HL-60 (cell line): Measurements from ENCODE around the gene CTSH.

Experiments
- DNase-seq, 2 experiments: peaks; one replicate each; pipeline ENCODE4 v3.0.0-alpha.2; 2010 to 2020; ENCODE audit warnings: low read depth in 1 of 2, low spot score in 1 of 2
- H3K27ac ChIP-seq: fragments of 250-450 bp; sonication (Bioruptor Pico); replicated peaks from 2 replicates; pipeline ENCODE4 v1.5.1; 2020; ENCODE audit warnings: mild to moderate bottlenecking, moderate library complexity
- H3K27me3 ChIP-seq: fragments of 250-450 bp; sonication (Bioruptor Pico); 2 replicates; pipeline ENCODE4 v1.5.1; 2021; ENCODE audit warnings: mild to moderate bottlenecking, moderate library complexity; ENCODE audit not compliant: insufficient read depth, poor library complexity, severe bottlenecking
- H3K4me3 ChIP-seq: replicated peaks from 2 replicates; pipeline ENCODE4 v1.5.1; 2011; ENCODE audit warnings: mild to moderate bottlenecking, control low read depth, low read length; ENCODE audit not compliant: insufficient read depth
- CTCF ChIP-seq: IDR thresholded peaks from one replicate; pipeline ENCODE4 v1.5.1; 2011; ENCODE audit warnings: low read length, control low read depth, inconsistent platforms; ENCODE audit not compliant: insufficient read depth
- GABPA ChIP-seq: IDR thresholded peaks from 2 replicates; pipeline ENCODE4 v1.6.1; 2012; ENCODE audit warnings: low read depth
- POLR2AphosphoS5 ChIP-seq: IDR thresholded peaks from 2 replicates; pipeline ENCODE4 v1.6.1; 2012; ENCODE audit warnings: low read depth
- SPI1 ChIP-seq: IDR thresholded peaks from 2 replicates; pipeline ENCODE4 v1.6.1; 2012; ENCODE audit warnings: low read depth, mild to moderate bottlenecking, borderline replicate concordance
- TF ChIP-seq, protein P1 (sequence below): IDR thresholded peaks from 2 replicates; pipeline ENCODE4 v1.6.1; 2012; ENCODE audit warnings: low read depth; ENCODE audit not compliant: insufficient replicate concordance

CTSH gene

DNA sequence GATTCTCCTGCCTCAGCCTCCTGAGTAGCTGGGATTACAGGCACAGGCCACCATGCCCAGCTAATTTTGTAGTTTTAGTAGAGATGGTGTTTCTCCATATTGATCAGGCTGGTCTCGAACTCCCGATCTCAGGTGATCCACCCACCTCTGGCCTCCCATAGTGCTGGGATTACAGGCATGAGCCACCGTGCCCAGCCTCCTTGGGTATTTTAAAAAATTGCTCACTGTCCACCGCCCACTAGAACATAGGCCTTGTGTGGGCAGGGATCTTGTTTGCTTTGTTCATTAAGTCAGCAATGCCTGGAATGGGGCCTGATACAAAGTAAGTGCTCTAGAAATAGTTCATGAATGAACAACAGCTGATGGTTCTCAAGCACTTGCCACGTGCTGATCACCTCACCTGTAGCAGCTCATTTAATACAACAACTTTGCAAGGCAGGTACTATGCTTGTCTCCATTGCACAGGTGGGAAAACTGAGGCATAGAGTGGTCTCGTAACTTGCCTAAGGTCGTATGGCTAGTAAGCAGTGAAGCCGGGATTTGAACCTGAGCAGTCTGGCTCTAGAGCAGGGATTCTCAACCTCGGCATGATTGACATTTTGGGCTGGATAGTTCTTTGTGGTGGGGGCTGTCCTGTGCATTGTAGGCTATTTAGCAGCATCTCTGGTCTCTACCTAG is 12.7 kb upstream of the CTSH start:
- no peak for DNase-seq
- no peak overlapping the region for H3K27ac ChIP-seq
- no peak overlapping the region for H3K4me3 ChIP-seq
- no peaks in the 10 kb centered on the region for H3K27me3 ChIP-seq
- no peak for TF ChIP-seq SPI1
- no peak for TF ChIP-seq POLR2AphosphoS5
- TF ChIP-seq, protein P1, sequence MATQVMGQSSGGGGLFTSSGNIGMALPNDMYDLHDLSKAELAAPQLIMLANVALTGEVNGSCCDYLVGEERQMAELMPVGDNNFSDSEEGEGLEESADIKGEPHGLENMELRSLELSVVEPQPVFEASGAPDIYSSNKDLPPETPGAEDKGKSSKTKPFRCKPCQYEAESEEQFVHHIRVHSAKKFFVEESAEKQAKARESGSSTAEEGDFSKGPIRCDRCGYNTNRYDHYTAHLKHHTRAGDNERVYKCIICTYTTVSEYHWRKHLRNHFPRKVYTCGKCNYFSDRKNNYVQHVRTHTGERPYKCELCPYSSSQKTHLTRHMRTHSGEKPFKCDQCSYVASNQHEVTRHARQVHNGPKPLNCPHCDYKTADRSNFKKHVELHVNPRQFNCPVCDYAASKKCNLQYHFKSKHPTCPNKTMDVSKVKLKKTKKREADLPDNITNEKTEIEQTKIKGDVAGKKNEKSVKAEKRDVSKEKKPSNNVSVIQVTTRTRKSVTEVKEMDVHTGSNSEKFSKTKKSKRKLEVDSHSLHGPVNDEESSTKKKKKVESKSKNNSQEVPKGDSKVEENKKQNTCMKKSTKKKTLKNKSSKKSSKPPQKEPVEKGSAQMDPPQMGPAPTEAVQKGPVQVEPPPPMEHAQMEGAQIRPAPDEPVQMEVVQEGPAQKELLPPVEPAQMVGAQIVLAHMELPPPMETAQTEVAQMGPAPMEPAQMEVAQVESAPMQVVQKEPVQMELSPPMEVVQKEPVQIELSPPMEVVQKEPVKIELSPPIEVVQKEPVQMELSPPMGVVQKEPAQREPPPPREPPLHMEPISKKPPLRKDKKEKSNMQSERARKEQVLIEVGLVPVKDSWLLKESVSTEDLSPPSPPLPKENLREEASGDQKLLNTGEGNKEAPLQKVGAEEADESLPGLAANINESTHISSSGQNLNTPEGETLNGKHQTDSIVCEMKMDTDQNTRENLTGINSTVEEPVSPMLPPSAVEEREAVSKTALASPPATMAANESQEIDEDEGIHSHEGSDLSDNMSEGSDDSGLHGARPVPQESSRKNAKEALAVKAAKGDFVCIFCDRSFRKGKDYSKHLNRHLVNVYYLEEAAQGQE, result no peak
- TF ChIP-seq CTCF, result no peak
- TF ChIP-seq GABPA, result no peak

- Histone ChIP-seq H3K27ac (no peak overlapping the region), H3K27me3 (no peaks in the 10 kb centered on the region), H3K4me3 (no peak overlapping the region)
- no peak for DNase-seq
- no peak for TF ChIP-seq CTCF
- no peak for TF ChIP-seq GABPA
- TF ChIP-seq, protein P1, result no peak
- no peak for TF ChIP-seq POLR2AphosphoS5
- no peak for TF ChIP-seq SPI1
These were observed 12.1 kb upstream of the CTSH start for GRCh38 chr15:78956937-78957336.

- TF ChIP-seq, protein P1, result no peak
- DNase-seq, result no peak
- H3K27me3 ChIP-seq, result no peaks in the 10 kb centered on the region
- H3K4me3 ChIP-seq, result no peak overlapping the region
- H3K27ac ChIP-seq, result no peak overlapping the region
These were observed 10.5 kb upstream of the CTSH start for GRCh38 chr15:78955355-78955754.
